PC-3 (cell line): ENCODE data around the gene CCR4. TPM values are rescaled to one million over a fixed set of nuclear protein-coding genes. Genes with fewer than 3 reads are reported as not detected.

Source experiments
- ATAC-seq: fragments of 200-7000 bp; cut with Tn5 transposase; 2 replicates; pipeline ENCODE4 v1.9.1; 2020; ENCODE audit warnings: mild to moderate bottlenecking, moderate library complexity
- BruUV-seq: library from RNA; stranded (reverse); fragments of 400-500 nt; replicated peaks from 2 replicates; lab custom pipeline; 2021; lab: Mats Ljungman, UMichigan
- CTCF ChIA-PET: fragments of 300-600 bp; sonication (Branson Sonifier 250); formaldehyde crosslinking; loops from one replicate; lab custom pipeline; 2022; ENCODE audit warnings: antibody characterized with exemption; lab: Charles Lee
- POLR2A ChIA-PET: fragments of 300-600 bp; sonication (Branson Sonifier 250); formaldehyde crosslinking; loops from one replicate; lab custom pipeline; 2022; ENCODE audit warnings: antibody characterized with exemption; ENCODE audit not compliant: unreplicated experiment; lab: Charles Lee
- DNase-seq: peaks from one replicate; pipeline ENCODE4 v3.0.0-alpha.2; 2015
- H2AFZ ChIP-seq: fragments of 300-600 bp; sonication (generic); 2 replicates; pipeline ENCODE4 v1.6.0; 2016; ENCODE audit warnings: antibody characterized with exemption, low read length
- H3F3A ChIP-seq: fragments of 300-600 bp; sonication (generic); one replicate; pipeline ENCODE4 v1.6.0; 2017; ENCODE audit warnings: antibody characterized with exemption, low read length, control low read depth, mild to moderate bottlenecking; ENCODE audit not compliant: unreplicated experiment
- H3K27ac ChIP-seq: fragments of 300-600 bp; sonication (generic); 2 replicates; pipeline ENCODE4 v1.5.1; 2016; ENCODE audit warnings: mild to moderate bottlenecking, low read length
- H3K27me3 ChIP-seq: fragments of 300-600 bp; sonication (generic); 2 replicates; pipeline ENCODE4 v1.6.1; 2016; ENCODE audit warnings: low read length, mixed read lengths
- H3K36me3 ChIP-seq: fragments of 300-600 bp; sonication (generic); 2 replicates; pipeline ENCODE4 v1.6.1; 2016; ENCODE audit warnings: low read depth, mixed run types, low read length, mixed read lengths
- H3K4me1 ChIP-seq: fragments of 300-600 bp; sonication (generic); 2 replicates; pipeline ENCODE4 v1.5.1; 2016; ENCODE audit warnings: low read length; ENCODE audit not compliant: insufficient read depth
- H3K4me2 ChIP-seq: fragments of 300-600 bp; sonication (generic); 2 replicates; pipeline ENCODE4 v1.6.0; 2016; ENCODE audit warnings: low read length
- H3K4me3 ChIP-seq: fragments of 300-600 bp; sonication (generic); 2 replicates; pipeline ENCODE4 v1.5.1; 2016; ENCODE audit warnings: mild to moderate bottlenecking, low read length, mixed read lengths
- H3K79me2 ChIP-seq: fragments of 300-600 bp; sonication (generic); 2 replicates; pipeline ENCODE4 v1.6.1; 2017; ENCODE audit warnings: low read length, mixed read lengths
- H3K9ac ChIP-seq: fragments of 300-600 bp; sonication (generic); 2 replicates; pipeline ENCODE4 v1.6.0; 2016; ENCODE audit warnings: mild to moderate bottlenecking, low read length
- H3K9me2 ChIP-seq: fragments of 300-600 bp; sonication (generic); replicated peaks from 2 replicates; pipeline ENCODE4 v1.6.1; 2016; ENCODE audit warnings: mixed run types, low read length, mixed read lengths
- H3K9me3 ChIP-seq: fragments of 300-600 bp; sonication (generic); 2 replicates; pipeline ENCODE4 v1.6.1; 2016; ENCODE audit warnings: low read length, mixed read lengths
- H4K20me1 ChIP-seq: fragments of 300-600 bp; sonication (generic); 2 replicates; pipeline ENCODE4 v1.6.1; 2016; ENCODE audit warnings: low read length, mixed read lengths
- EZH2 ChIP-seq: fragments of 300-600 bp; sonication (generic); IDR thresholded peaks from one replicate; pipeline ENCODE4 v1.6.1; 2017; ENCODE audit warnings: antibody characterized with exemption, mild to moderate bottlenecking, low read length; ENCODE audit not compliant: unreplicated experiment
- EZH2phosphoT487 ChIP-seq: fragments of 300-600 bp; sonication (generic); IDR thresholded peaks from 2 replicates; pipeline ENCODE4 v1.6.1; 2018; ENCODE audit warnings: mild to moderate bottlenecking, antibody characterized with exemption, low read length, borderline replicate concordance
- intact Hi-C: fragments of 100-400 bp; cut with micrococcal nuclease; formaldehyde crosslinking; loops from 2 replicates; pipeline ENCODE4 v1.9.0; 2023
- total RNA-seq: library from RNA; depleted of rRNA; stranded (reverse); fragments of >200 nt; gene quantifications from 2 replicates; pipeline ENCODE4 v1.2.3, GENCODE V29; 2014
- TF ChIP-seq, protein P1 (sequence below): fragments of 300-600 bp; sonication (generic); conservative IDR thresholded peaks from 2 replicates; pipeline ENCODE4 v1.5.1; 2017; ENCODE audit warnings: antibody characterized with exemption, low read depth, mild to moderate bottlenecking, low read length

CCR4 gene
- total RNA-seq, 1 experiment from 2014 or later: 0.29 TPM

DNA sequence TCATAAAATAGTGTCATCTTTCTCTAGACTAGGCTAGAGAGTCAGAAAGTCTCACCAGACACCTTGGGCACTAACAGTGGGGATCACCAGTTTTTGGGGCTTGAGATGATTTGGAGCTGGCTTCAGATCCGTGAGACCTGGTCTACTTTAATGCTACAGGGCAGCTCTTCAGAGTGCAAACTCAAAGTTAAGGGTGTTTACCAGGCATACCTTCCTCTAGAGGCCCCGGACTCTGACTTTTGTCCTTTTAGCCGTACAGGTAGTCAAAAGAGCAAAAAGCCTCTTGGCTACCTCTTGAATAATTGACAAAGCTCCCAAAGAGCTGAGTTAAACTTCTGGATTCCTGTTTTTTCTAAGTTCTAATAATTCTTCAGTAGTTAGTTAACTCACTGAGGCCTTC is 41.4 kb upstream of the CCR4 start:
- Histone ChIP-seq H3F3A (no peaks in the 10 kb centered on the region), H3K27ac (no peak overlapping the region), H3K9me2 (no peaks in the 10 kb centered on the region), H3K4me2 (no peak overlapping the region), H2AFZ (no peak overlapping the region), H3K79me2 (no peaks in the 10 kb centered on the region), H3K4me3 (no peak overlapping the region), H3K27me3 (no peaks in the 10 kb centered on the region), H3K4me1 (no peaks in the 10 kb centered on the region), H4K20me1 (no peaks in the 10 kb centered on the region), H3K9ac (no peak overlapping the region), H3K36me3 (no peaks in the 10 kb centered on the region), H3K9me3 (no peaks in the 10 kb centered on the region)
- ATAC-seq (no peak), DNase-seq (no peak)
- ChIA-PET CTCF (no interaction called here), POLR2A (no interaction called here)
- no TSS peak for BruUV-seq
- intact Hi-C loops: no loop called here
- TF ChIP-seq EZH2phosphoT487 (no peak), EZH2 (no peak)
- TF ChIP-seq, protein P1, sequence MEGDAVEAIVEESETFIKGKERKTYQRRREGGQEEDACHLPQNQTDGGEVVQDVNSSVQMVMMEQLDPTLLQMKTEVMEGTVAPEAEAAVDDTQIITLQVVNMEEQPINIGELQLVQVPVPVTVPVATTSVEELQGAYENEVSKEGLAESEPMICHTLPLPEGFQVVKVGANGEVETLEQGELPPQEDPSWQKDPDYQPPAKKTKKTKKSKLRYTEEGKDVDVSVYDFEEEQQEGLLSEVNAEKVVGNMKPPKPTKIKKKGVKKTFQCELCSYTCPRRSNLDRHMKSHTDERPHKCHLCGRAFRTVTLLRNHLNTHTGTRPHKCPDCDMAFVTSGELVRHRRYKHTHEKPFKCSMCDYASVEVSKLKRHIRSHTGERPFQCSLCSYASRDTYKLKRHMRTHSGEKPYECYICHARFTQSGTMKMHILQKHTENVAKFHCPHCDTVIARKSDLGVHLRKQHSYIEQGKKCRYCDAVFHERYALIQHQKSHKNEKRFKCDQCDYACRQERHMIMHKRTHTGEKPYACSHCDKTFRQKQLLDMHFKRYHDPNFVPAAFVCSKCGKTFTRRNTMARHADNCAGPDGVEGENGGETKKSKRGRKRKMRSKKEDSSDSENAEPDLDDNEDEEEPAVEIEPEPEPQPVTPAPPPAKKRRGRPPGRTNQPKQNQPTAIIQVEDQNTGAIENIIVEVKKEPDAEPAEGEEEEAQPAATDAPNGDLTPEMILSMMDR: no peak

DNA sequence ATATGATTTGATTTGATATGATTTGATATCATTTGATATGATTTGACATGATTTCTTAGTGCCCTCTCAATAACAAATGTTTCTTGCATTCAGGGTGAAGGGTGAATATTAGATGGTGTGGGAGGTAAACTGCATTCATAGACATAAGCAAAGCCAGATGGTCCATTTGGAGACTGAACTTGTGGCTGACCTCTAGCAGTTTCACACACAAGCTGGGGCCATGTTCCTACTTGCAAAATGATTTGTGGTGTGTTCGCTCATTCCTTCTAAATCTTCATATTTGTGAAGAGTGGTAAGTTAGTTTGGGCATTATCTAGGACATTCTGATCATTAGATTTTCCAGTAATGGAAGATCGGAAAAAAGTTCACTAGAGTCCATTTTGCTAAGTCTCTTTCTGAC is 40.5 kb upstream of the CCR4 start:
- Histone ChIP-seq H3K79me2 (no peaks in the 10 kb centered on the region), H3K4me1 (no peaks in the 10 kb centered on the region), H3K9ac (no peak overlapping the region), H3K9me2 (no peaks in the 10 kb centered on the region), H2AFZ (no peak overlapping the region), H3F3A (no peaks in the 10 kb centered on the region), H3K4me2 (no peak overlapping the region), H3K4me3 (no peak overlapping the region), H3K27ac (no peak overlapping the region), H4K20me1 (no peaks in the 10 kb centered on the region), H3K9me3 (no peaks in the 10 kb centered on the region), H3K27me3 (no peaks in the 10 kb centered on the region), H3K36me3 (no peaks in the 10 kb centered on the region)
- DNase-seq (no peak), ATAC-seq (no peak)
- TF ChIP-seq, protein P1: no peak
- no peak for TF ChIP-seq EZH2
- no peak for TF ChIP-seq EZH2phosphoT487
- CTCF ChIA-PET: no interaction called here
- POLR2A ChIA-PET: no interaction called here
- BruUV-seq: no TSS peak
- intact Hi-C loops: no loop called here

DNA sequence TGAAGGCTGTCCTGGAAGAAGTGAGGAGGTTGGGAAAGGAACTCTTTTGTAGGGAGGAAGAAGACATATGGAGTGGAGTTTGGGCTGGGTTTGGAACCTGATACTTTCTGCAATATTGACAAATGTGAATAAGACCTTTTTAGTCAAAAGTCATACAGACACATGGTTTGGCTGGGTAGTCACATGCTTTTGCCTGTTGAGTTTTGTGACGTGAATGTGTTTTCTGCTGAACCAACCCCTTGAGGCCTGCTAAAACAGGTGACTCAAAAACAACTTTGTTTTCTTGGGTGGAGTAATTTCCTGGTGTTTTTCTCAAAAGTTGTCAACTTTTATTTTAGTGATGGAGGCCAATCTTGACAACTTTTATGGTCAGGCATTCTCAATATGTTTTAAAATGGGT is 39.4 kb upstream of the CCR4 start:
- BruUV-seq: no TSS peak
- DNase-seq (no peak), ATAC-seq (no peak)
- Histone ChIP-seq H3K4me1 (no peaks in the 10 kb centered on the region), H3F3A (no peaks in the 10 kb centered on the region), H3K27me3 (no peaks in the 10 kb centered on the region), H3K27ac (no peak overlapping the region), H3K4me2 (no peak overlapping the region), H3K79me2 (no peaks in the 10 kb centered on the region), H3K4me3 (no peak overlapping the region), H3K36me3 (no peaks in the 10 kb centered on the region), H3K9ac (no peak overlapping the region), H2AFZ (no peak overlapping the region), H4K20me1 (no peaks in the 10 kb centered on the region), H3K9me3 (no peaks in the 10 kb centered on the region), H3K9me2 (no peaks in the 10 kb centered on the region)
- CTCF ChIA-PET: no interaction called here
- TF ChIP-seq EZH2phosphoT487: no peak
- intact Hi-C loops: no loop called here
- POLR2A ChIA-PET: no interaction called here
